Measurements from ENCODE around the gene POPDC3. TPM values are rescaled to one million over a fixed set of nuclear protein-coding genes. Genes with fewer than 3 reads are reported as not detected.

Gene POPDC3
- total and polyA plus RNA-seq, 2 of the 13 experiments (the other 11 are each of a cell fraction or from before 2014, with no cell fraction given), result 0.18 to 0.20 TPM

- no peak for TF ChIP-seq GATA4 (IDR thresholded peaks at IDR 0.05; ENCODE audit: borderline replicate concordance, low read depth)
- TF ChIP-seq MEIS2 (CRISPR knock-in tag; IDR thresholded peaks at IDR 0.05), result no peak
- no peak for TF ChIP-seq ZHX2 (IDR thresholded peaks at IDR 0.05; ENCODE audit: low read depth)
- TF ChIP-seq ZHX2 (CRISPR knock-in tag; IDR thresholded peaks at IDR 0.05; ENCODE audit: borderline replicate concordance), result no peak
- no peak for TF ChIP-seq ZNF256 (CRISPR knock-in tag; conservative IDR thresholded peaks at IDR 0.05)
- no peak for TF ChIP-seq NR2F2 (IDR thresholded peaks at IDR 0.05; ENCODE audit: borderline replicate concordance, low read depth)
- no peak for TF ChIP-seq ZNF550 (CRISPR knock-in tag; IDR thresholded peaks at IDR 0.05; ENCODE audit: borderline replicate concordance)
- peak; percentile 74 for TF ChIP-seq HNRNPLL (IDR thresholded peaks at IDR 0.05; ENCODE audit: low read depth, low read length, poor library complexity, severe bottlenecking)
- 0 out of 2 replicates have a peak, but pooled peaks have one; percentile 40 for TF ChIP-seq EED (CRISPR knock-in tag; IDR thresholded peaks at IDR 0.05)
- no peak for TF ChIP-seq KIAA2018 (CRISPR knock-in tag; IDR thresholded peaks at IDR 0.05; ENCODE audit: borderline replicate concordance)
- no peak for TF ChIP-seq HNF1B (CRISPR knock-in tag; IDR thresholded peaks at IDR 0.05)
Observed at GRCh38 chr6:105179244-105180065, at the start of gene POPDC3 (continued).
